Measurements from ENCODE around the gene MED16. TPM values are rescaled to one million over a fixed set of nuclear protein-coding genes. Genes with fewer than 3 reads are reported as not detected.
"Not testable (repeated sequence)": the region's sequence is repeated elsewhere in the genome, so short reads cannot be mapped to it uniquely, and the experiment has no call there.

MED16 gene
- total RNA-seq, 2 experiments from 2014 or later: 61.3 to 68.1 TPM

DNA sequence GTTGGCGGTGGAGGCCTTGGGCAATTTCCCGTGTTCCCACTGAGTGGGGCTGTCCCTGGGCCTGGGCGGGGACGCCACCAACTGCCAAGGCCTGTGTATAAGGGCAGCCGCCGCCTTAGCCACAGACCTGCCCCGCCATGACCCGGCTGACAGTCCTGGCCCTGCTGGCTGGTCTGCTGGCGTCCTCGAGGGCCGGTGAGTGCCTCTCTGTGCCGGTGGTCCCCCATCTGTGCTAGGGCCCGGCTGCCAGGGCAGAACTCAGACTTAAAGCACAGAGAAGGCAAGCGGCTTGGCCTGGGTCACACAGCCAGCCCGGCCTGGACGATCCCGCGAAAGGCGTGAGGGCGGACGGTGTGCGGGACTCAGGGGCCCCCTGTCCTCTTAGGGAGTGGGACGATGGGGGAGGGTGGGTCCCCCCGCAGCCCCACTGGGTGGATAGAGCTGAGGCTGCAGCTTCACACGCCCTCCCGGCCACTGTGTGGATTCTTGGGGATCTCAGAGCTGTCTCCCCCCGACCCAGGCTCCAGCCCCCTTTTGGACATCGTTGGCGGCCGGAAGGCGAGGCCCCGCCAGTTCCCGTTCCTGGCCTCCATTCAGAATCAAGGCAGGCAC, 65.2 kb downstream of the MED16 start, which contains the start of gene AZU1:
Gene AZU1, plus strand, starts transcription at position 128 of the 612 bp plus-strand sequence. Its CDS starts 10 bp downstream, at position 138.
- Mint-ChIP-seq H3K27ac (no peak within 1 kb of the TSS), H3K4me3 (no peak within 1 kb of the TSS), H3K27me3 (ENCODE audit: low read depth) (peaks cover 8% of the 10 kb centered on the region), H3K36me3 (ENCODE audit: low read depth) (no peaks in the 10 kb centered on the region), H3K4me1 (ENCODE audit: low read depth) (peaks cover under 1% of the 10 kb centered on the region), H3K9me3 (no peaks in the 10 kb centered on the region)
- DNase-seq: no peak
- intact Hi-C loops (cut with micrococcal nuclease): no loop called here
- CTCF ChIA-PET: no interaction called here

DNA sequence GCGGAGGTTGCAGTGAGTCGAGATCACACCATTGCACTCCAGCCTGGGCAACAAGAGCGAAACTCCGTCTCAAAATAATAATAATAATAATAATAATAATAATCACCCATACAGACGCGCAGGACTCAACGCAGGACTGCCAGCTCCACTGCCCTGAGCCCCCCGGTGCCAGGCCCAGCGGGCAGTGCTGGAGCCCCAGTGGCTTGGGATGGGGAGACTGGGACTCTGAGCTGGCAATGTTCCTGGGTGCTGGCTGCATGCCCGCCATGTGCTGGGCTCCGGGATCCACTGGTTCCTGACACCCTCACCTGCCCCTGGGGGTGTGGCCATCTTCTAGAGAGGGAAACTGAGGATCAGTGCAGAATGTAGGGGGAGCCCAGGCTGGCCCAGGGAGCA, 65.7 kb downstream of the MED16 start:
- CTCF ChIA-PET: no interaction called here
- Mint-ChIP-seq H3K36me3 (ENCODE audit: low read depth) (no peaks in the 10 kb centered on the region), H3K4me1 (ENCODE audit: low read depth) (peaks cover 3% of the 10 kb centered on the region), H3K27ac (no peak overlapping the region), H3K4me3 (no peak overlapping the region), H3K27me3 (ENCODE audit: low read depth) (peaks cover 11% of the 10 kb centered on the region), H3K9me3 (no peaks in the 10 kb centered on the region)
- intact Hi-C loops (cut with micrococcal nuclease): no loop called here
- no peak for DNase-seq

DNA sequence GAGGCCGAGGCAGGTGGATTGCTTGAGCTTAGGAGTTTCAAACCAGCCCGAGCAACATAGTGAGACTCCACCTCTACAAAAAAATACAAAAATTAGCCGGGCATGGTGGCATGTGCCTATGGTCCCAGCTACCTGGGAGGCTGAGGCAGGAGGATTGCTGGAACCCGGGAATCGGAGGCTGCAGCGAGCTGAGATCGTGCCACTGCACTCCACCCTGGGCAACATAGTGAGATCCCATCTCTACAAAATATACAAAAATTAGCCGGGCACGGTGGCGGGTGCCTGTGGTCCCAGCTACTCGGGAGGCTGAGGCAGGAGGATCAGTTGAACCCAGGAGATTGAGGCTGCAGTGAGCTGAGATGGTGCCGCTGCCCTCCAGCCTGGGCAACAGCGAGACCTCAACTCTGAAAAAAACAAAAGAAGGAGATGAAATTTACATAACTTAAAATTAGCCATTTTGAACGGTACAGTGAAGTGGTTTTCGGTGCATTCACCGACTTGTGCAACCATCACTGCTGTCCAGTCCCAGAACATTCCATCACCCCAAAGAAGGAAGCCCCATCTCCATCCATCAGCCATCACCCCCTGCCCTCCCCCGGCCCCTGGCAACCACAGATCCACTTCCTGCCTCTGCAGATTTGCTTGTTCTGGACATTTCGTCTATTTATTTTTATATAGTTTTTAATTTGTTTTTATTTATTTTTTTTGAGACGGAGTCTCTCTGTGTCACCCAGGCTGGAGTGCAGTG, 66.9 kb downstream of the MED16 start:
- intact Hi-C loops (cut with micrococcal nuclease): no loop called here
- H3K27me3 Mint-ChIP-seq (ENCODE audit: low read depth): peaks cover 11% of the 10 kb centered on the region
- H3K4me1 Mint-ChIP-seq (ENCODE audit: low read depth): peaks cover 3% of the 10 kb centered on the region
- H3K27ac Mint-ChIP-seq: no peak overlapping the region
- no peak for DNase-seq
- no peak overlapping the region for H3K4me3 Mint-ChIP-seq
- H3K36me3 Mint-ChIP-seq (ENCODE audit: low read depth): no peaks in the 10 kb centered on the region
- CTCF ChIA-PET: no interaction called here
- H3K9me3 Mint-ChIP-seq: no peaks in the 10 kb centered on the region

DNA sequence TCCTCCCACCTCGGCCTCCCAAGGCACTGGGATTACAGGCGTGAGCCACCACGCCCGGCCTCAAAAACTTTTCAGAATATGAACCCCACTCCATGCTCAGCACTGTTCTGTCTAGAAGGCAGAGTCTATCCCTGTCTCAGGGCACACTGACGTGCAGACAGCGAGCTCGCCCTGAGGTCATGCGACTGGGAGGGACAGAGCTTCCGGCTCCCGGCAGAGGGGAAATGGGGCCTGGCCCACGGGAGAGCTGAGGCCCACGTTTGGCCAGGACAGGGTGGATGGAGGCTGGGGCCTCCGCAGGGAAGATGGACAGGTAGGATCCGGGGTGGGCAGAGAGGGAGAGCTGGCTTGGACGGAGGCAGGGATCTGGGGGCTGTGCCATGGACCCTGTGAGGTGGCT, 68.1 kb downstream of the MED16 start:
- intact Hi-C loops (cut with micrococcal nuclease): no loop called here
- Mint-ChIP-seq H3K27ac (no peak overlapping the region), H3K36me3 (ENCODE audit: low read depth) (no peaks in the 10 kb centered on the region), H3K9me3 (no peaks in the 10 kb centered on the region), H3K4me1 (ENCODE audit: low read depth) (peaks cover 3% of the 10 kb centered on the region), H3K27me3 (ENCODE audit: low read depth) (peaks cover 11% of the 10 kb centered on the region), H3K4me3 (no peak overlapping the region)
- DNase-seq: no peak
- CTCF ChIA-PET: interaction anchor here (0.7 kb wide), 1 partner anchor 338 kb away, joined by 3 read pairs; no protein-coding TSS in a partner anchor

DNA sequence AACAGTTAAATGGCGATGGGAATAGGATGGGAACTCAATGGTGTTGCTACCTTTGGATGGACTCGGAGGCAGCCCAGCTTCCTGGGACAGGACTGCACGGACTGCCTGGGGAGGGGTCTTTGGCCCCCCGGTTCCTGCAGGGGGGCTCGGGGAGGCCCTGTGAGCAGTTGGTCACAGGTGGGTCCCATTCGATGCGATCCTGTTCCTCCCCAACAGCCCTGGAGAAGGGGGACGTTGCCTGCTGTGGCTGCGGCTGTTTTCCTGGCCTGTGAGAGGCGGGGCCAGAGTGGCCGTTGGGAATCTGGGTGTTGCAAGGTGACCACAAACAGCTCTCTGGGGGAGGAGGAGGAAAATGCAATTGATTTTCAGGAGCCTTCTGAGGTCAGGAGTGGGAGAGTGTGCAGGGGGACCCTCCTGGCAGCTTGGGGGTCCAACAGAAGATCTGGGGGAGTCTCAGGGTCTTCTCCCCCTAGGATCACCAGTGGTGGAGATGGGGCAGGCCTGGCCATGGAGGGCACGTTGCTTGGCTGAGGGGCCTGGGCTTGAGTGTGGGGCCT, 69.3 kb downstream of the MED16 start:
- CTCF ChIA-PET: interaction anchor here (0.7 kb wide), 1 partner anchor 970 kb away, joined by 3 read pairs; no protein-coding TSS in a partner anchor

DNA sequence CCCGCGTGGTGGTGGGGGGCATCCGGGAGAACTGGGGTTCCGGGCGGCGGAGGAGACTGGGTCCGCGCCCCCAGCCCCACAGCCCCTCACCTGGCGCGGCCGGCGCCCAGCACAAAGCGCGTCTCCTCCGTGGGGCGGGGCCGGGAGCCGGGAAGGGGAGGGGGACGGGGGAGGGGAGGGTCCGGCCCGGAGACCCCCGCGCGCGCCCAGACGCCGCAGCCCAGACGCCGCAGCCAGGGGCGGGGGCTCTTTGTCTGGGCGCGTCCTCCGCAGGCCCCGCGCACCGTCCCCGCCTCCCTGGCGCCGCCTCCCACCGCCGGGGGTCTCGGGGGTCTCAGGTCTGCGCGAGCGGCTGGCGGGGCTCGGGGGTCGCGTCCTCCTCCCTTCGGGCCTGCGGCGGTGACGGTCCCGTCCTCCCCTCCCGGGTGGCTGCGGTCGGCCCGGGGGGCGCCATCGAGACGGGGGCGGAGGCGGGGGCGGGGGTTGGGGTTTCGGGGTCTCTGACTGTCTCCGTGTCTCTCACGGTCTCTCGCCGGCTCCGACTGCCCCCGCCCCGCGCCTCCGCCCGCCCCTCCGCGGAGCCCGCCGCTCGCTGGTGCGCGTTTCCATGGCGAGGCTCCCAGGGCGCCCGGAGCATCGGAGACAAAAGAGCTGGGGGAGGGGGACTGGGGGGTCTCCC, 71.0 kb downstream of the MED16 start, which contains the start of gene PLPPR3:
Gene PLPPR3, minus strand, starts transcription at position 131 of the 679 bp plus-strand sequence. CDS start 396 bp downstream, outside the sequence.
- H3K27ac Mint-ChIP-seq: no peak within 1 kb of the TSS
- peaks cover 3% of the 10 kb centered on the region for H3K4me1 Mint-ChIP-seq (ENCODE audit: low read depth)
- no peaks in the 10 kb centered on the region for H3K9me3 Mint-ChIP-seq
- no peak within 1 kb of the TSS for H3K4me3 Mint-ChIP-seq
- H3K27me3 Mint-ChIP-seq (ENCODE audit: low read depth): peaks cover 11% of the 10 kb centered on the region
- no peaks in the 10 kb centered on the region for H3K36me3 Mint-ChIP-seq (ENCODE audit: low read depth)
- CTCF ChIA-PET: no interaction called here
- DNase-seq: no peak
- intact Hi-C loops (cut with micrococcal nuclease): no loop called here

More for the DNA sequence above, 69.3 kb downstream of the MED16 start:
- peaks cover 11% of the 10 kb centered on the region for H3K27me3 Mint-ChIP-seq (ENCODE audit: low read depth)
- no peaks in the 10 kb centered on the region for H3K36me3 Mint-ChIP-seq (ENCODE audit: low read depth)
- DNase-seq: no peak
- no peak overlapping the region for H3K4me3 Mint-ChIP-seq
- peaks cover 3% of the 10 kb centered on the region for H3K4me1 Mint-ChIP-seq (ENCODE audit: low read depth)
- H3K27ac Mint-ChIP-seq: no peak overlapping the region
- intact Hi-C loops (cut with micrococcal nuclease): no loop called here
- H3K9me3 Mint-ChIP-seq: no peaks in the 10 kb centered on the region

DNA sequence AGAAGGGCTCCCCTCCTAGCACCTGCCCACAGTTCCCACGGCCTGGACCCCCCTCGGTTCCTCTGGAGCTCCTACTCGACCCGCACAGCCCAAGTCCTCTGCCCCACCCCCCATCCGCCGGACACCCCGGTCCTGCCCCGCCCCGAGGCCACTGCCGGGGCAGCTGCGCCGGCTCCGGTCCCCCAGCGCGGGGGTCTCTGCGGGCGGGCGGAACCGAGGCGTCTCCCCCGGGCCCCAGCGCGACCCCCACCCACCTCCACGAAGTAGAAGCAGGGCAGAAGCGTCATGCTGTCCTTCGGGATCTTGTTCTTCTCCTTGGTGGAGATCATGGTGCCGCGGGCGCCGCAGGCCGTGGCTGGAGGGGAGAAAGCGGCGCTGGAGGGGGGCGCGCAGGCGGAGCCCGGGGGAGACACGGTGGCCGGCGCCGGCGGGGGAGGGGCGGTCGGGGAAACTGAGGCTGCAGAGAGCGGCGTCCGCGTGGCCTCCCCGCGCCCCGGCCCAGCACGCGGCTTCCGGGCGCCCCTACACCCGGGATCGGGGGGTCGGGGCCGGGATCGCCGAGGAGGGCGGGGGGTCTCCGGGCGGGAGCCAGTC, 71.7 kb downstream of the MED16 start:
- peaks cover 3% of the 10 kb centered on the region for H3K4me1 Mint-ChIP-seq (ENCODE audit: low read depth)
- DNase-seq: no peak
- H3K4me3 Mint-ChIP-seq: no peak overlapping the region
- intact Hi-C loops (cut with micrococcal nuclease): no loop called here
- H3K27me3 Mint-ChIP-seq (ENCODE audit: low read depth): peaks cover 11% of the 10 kb centered on the region
- peaks cover 2% of the 10 kb centered on the region for H3K9me3 Mint-ChIP-seq
- H3K27ac Mint-ChIP-seq: no peak overlapping the region
- CTCF ChIA-PET: interaction anchor here (1.4 kb wide), 1 partner anchor 50 kb away, joined by 8 read pairs; no protein-coding TSS in a partner anchor
- H3K36me3 Mint-ChIP-seq (ENCODE audit: low read depth): peaks cover 4% of the 10 kb centered on the region

DNA sequence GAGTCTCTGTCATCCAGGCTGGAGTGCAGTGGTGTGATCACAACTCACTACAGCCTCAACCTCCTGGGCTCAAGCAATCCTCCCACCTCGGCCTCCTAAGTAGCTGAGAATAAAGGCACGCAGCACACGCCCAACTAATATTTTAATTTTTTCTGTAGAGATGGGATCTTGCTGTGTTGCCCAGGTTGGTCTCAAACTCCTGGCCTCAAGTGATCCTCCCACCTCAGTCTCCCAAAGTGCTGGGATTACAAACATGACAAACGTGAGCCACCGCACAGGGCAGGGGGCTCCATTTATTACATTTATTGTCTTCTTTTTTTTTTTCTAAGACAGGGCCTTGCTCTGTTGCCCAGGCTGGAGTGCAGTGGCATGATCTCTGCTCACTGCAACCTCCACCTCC, 72.8 kb downstream of the MED16 start:
- H3K4me1 Mint-ChIP-seq (ENCODE audit: low read depth); H3K36me3 Mint-ChIP-seq (ENCODE audit: low read depth); H3K27ac Mint-ChIP-seq; H3K4me3 Mint-ChIP-seq; DNase-seq; H3K9me3 Mint-ChIP-seq; intact Hi-C loops (cut with micrococcal nuclease): not testable (repeated sequence)
- H3K27me3 Mint-ChIP-seq (ENCODE audit: low read depth): peaks cover 11% of the 10 kb centered on the region
- CTCF ChIA-PET: interaction anchor here (1.4 kb wide), 1 partner anchor 49 kb away, joined by 8 read pairs; no protein-coding TSS in a partner anchor

Other genes starting within 250 kb of the MED16 start
- 100 to 1,000 TPM in 1 of 2 experiments, 10 to 100 TPM in 1; 99.5 to 108 TPM for gene RNF126, start 230.0 kb downstream of the MED16 start, total RNA-seq
- 1 to 10 TPM; 9.3 to 9.8 TPM for gene FSTL3, start 216.8 kb downstream of the MED16 start, total RNA-seq
- gene PRSS57, start 197.7 kb downstream of the MED16 start, total RNA-seq: not detected
- 1 to 10 TPM in 1 of 2 experiments, under 1 TPM in 1; 0.84 to 1.0 TPM for gene PALM, start 184.3 kb downstream of the MED16 start, total RNA-seq
- not detected for gene MISP, start 142.1 kb downstream of the MED16 start, total RNA-seq
- gene PTBP1, start 95.7 kb downstream of the MED16 start, total RNA-seq: 100 to 1,000 TPM; 510 to 532 TPM
- not detected for gene PLPPR3, start 71.2 kb downstream of the MED16 start, total RNA-seq
- not detected for gene AZU1, start 65.3 kb downstream of the MED16 start, total RNA-seq
- gene PRTN3, start 52.2 kb downstream of the MED16 start, total RNA-seq: not detected
- gene ELANE, start 40.9 kb downstream of the MED16 start, total RNA-seq: not detected
- under 1 TPM; 0.17 to 0.25 TPM for gene CFD, start 33.5 kb downstream of the MED16 start, total RNA-seq
- gene RNU6-9, start 297 bp upstream of the MED16 start, total RNA-seq: not detected
- 100 to 1,000 TPM; 111 to 120 TPM for gene R3HDM4, start 20.0 kb upstream of the MED16 start, total RNA-seq
- gene KISS1R, start 24.1 kb upstream of the MED16 start, total RNA-seq: 1 to 10 TPM; 5.3 to 6.6 TPM
- 10 to 100 TPM; 23.1 to 28.4 TPM for gene ARID3A, start 32.8 kb upstream of the MED16 start, total RNA-seq
- gene WDR18, start 91.2 kb upstream of the MED16 start, total RNA-seq: 10 to 100 TPM; 77.8 to 82.0 TPM
- gene GRIN3B, start 107.2 kb upstream of the MED16 start, total RNA-seq: under 1 TPM in 1 of 2 experiments, not detected in 1; 0.10 TPM
- 100 to 1,000 TPM; 105 to 109 TPM for gene TMEM259, start 127.9 kb upstream of the MED16 start, total RNA-seq
- not detected for gene RNU6-2, start 128.3 kb upstream of the MED16 start, total RNA-seq
- 100 to 1,000 TPM; 104 TPM for gene CNN2, start 133.4 kb upstream of the MED16 start, total RNA-seq
- gene ABCA7, start 146.9 kb upstream of the MED16 start, total RNA-seq: 10 to 100 TPM; 24.4 to 30.1 TPM
- gene ARHGAP45, start 174.0 kb upstream of the MED16 start, total RNA-seq: 100 to 1,000 TPM; 123 to 136 TPM
- 100 to 1,000 TPM; 238 to 258 TPM for gene POLR2E, start 202.2 kb upstream of the MED16 start, total RNA-seq
- gene GPX4, start 210.8 kb upstream of the MED16 start, total RNA-seq: 100 to 1,000 TPM; 244 to 253 TPM